Endothelial cell of umbilical vein (primary cell): ENCODE results near the gene RECQL5. TPM values are rescaled to one million over a fixed set of nuclear protein-coding genes. Genes with fewer than 3 reads are reported as not detected.

ENCODE experiments used
- BruUV-seq: library from RNA; stranded (reverse); fragments of 400-500 nt; replicated peaks from 2 replicates; lab custom pipeline; 2021; lab: Mats Ljungman, UMichigan
- CTCF ChIA-PET: fragments of 300-600, 350-600 bp; sonication (Branson Sonifier 250); formaldehyde crosslinking; loops from one replicate; lab custom pipeline; 2021; ENCODE audit warnings: antibody characterized with exemption, inconsistent platforms; lab: Charles Lee
- POLR2A ChIA-PET: fragments of 300-600, 350-600 bp; sonication (Branson Sonifier 250); formaldehyde crosslinking; loops from one replicate; lab custom pipeline; 2021; ENCODE audit warnings: antibody characterized with exemption, inconsistent platforms; lab: Charles Lee
- DNase-seq: peaks from one replicate; pipeline ENCODE4 v3.0.0-alpha.2; 2011; ENCODE audit warnings: low read depth, low spot score
- FAIRE-seq: peaks from 2 replicates; lab custom pipeline; 2011; peaks lifted over from hg19 to GRCh38; lab: Jason Lieb, UNC
- H2AFZ ChIP-seq: 2 replicates; pipeline ENCODE4 v1.6.0; 2012; ENCODE audit warnings: low read depth, low read length, control low read depth, inconsistent platforms
- H3K27ac ChIP-seq: 2 replicates; pipeline ENCODE4 v1.5.1; 2011; ENCODE audit warnings: low read depth, mild to moderate bottlenecking, control low read depth, low read length, moderate library complexity; ENCODE audit not compliant: insufficient read depth
- H3K27me3 ChIP-seq, 2 experiments: 2 replicates each; pipeline versions ENCODE4 v1.6.0 to v1.6.1; 2011; ENCODE audit warnings: low read length in 2 of 2, mixed read lengths in 1 of 2; ENCODE audit not compliant: control insufficient read depth in 2 of 2, insufficient read depth in 2 of 2
- H3K36me3 ChIP-seq, 2 experiments: 2 replicates in 1 of 2; 3 replicates in 1 of 2; pipeline ENCODE4 v1.5.1; 2011; ENCODE audit warnings: low read length in 2 of 2, mild to moderate bottlenecking in 1 of 2, moderate library complexity in 1 of 2; ENCODE audit not compliant: control insufficient read depth in 2 of 2, insufficient read depth in 2 of 2; ENCODE audit errors: extremely low read depth in 1 of 2
- H3K4me1 ChIP-seq: 3 replicates; pipeline ENCODE4 v1.5.1; 2011; ENCODE audit warnings: mild to moderate bottlenecking, low read length; ENCODE audit not compliant: control insufficient read depth, insufficient read depth; ENCODE audit errors: extremely low read depth
- H3K4me2 ChIP-seq: 2 replicates; pipeline ENCODE4 v1.6.1; 2011; ENCODE audit warnings: low read length, control low read depth, mixed read lengths; ENCODE audit not compliant: insufficient read depth
- H3K4me3 ChIP-seq, 3 experiments: fragments of 200-600 bp in 1 of 3; sonication (generic), shearing (Covaris generic) in 1 of 3; replicated peaks in 1 of 3; 2 replicates each; pipeline ENCODE4 v1.5.1; 2011 to 2016; ENCODE audit warnings: control low read depth in 3 of 3, low read length in 3 of 3, mild to moderate bottlenecking in 2 of 3, inconsistent platforms in 1 of 3, low read depth in 1 of 3, moderate library complexity in 1 of 3; ENCODE audit not compliant: insufficient read depth in 1 of 3
- H3K79me2 ChIP-seq: 2 replicates; pipeline ENCODE4 v1.6.0; 2012; ENCODE audit warnings: low read length, inconsistent platforms; ENCODE audit not compliant: control insufficient read depth, insufficient read depth
- H3K9ac ChIP-seq: replicated peaks from 2 replicates; pipeline ENCODE3; 2011; ENCODE audit warnings: low read length, control low read depth; ENCODE audit not compliant: insufficient read depth; ENCODE audit errors: extremely low read depth
- H3K9me1 ChIP-seq: replicated peaks from 3 replicates; pipeline ENCODE4 v1.6.0; 2011; ENCODE audit warnings: mild to moderate bottlenecking, low read length; ENCODE audit not compliant: control insufficient read depth, insufficient read depth; ENCODE audit errors: extremely low read depth
- H3K9me3 ChIP-seq: replicated peaks from 2 replicates; pipeline ENCODE4 v1.5.1; 2012; ENCODE audit warnings: low read length, inconsistent platforms; ENCODE audit not compliant: control insufficient read depth, insufficient read depth
- H4K20me1 ChIP-seq: replicated peaks from 2 replicates; pipeline ENCODE3; 2011; ENCODE audit warnings: mild to moderate bottlenecking, low read length; ENCODE audit not compliant: control insufficient read depth, insufficient read depth; ENCODE audit errors: extremely low read depth
- EZH2 ChIP-seq: IDR thresholded peaks from 2 replicates; pipeline ENCODE4 v1.6.1; 2012; ENCODE audit warnings: borderline replicate concordance, low read depth, mild to moderate bottlenecking, moderate library complexity, low read length, inconsistent platforms; ENCODE audit not compliant: severe bottlenecking
- GATA2 ChIP-seq: IDR thresholded peaks from 2 replicates; pipeline ENCODE4 v1.7.0; 2011; ENCODE audit warnings: low read depth, mild to moderate bottlenecking, moderate library complexity, mixed read lengths, low read length; ENCODE audit not compliant: insufficient read length, insufficient read depth
- JUN ChIP-seq: IDR thresholded peaks from 2 replicates; pipeline ENCODE4 v1.6.1; 2011; ENCODE audit warnings: borderline replicate concordance, low read depth; ENCODE audit not compliant: insufficient read length, insufficient read depth
- MYC ChIP-seq: IDR thresholded peaks from one replicate; pipeline ENCODE4 v1.6.1; 2011; ENCODE audit warnings: mild to moderate bottlenecking, low read depth, low read length
- POLR2A ChIP-seq: IDR thresholded peaks from 2 replicates; pipeline ENCODE4 v1.6.1; 2012; ENCODE audit warnings: low read depth, mild to moderate bottlenecking, control low read depth, low read length
- POLR2AphosphoS5 ChIP-seq: IDR thresholded peaks from 2 replicates; pipeline ENCODE4 v1.6.1; 2012; ENCODE audit warnings: low read depth, mild to moderate bottlenecking, control low read depth, low read length, moderate library complexity; ENCODE audit not compliant: insufficient read depth
- dilution Hi-C: fragments of 300-500 bp; cut with MboI; formaldehyde crosslinking; loops from one replicate; pipeline ENCODE4 v1.15.0; 2019; ENCODE audit warnings: low sequenced_read_pairs; ENCODE audit not compliant: extremely low pct_ligation_motif_present
- intact Hi-C: fragments of 100-400 bp; cut with micrococcal nuclease; formaldehyde crosslinking; loops from one replicate; pipeline ENCODE4 v1.10.0; 2022
- polyA plus RNA-seq, 4 experiments: library from polyadenylated mRNA; depleted of rRNA in 3 of 4; stranded (reverse) in 3 of 4; unstranded in 1 of 4; fragments of >200 nt; gene quantifications; 2 replicates each; pipeline versions ENCODE4 v1.2.1 to v1.2.3, GENCODE V29; 2011 to 2012; ENCODE audit warnings: missing spikeins in 1 of 4
- total RNA-seq: library from RNA; stranded (reverse); gene quantifications from 2 replicates; pipeline ENCODE4 v1.2.3, GENCODE V29; 2021
- TF ChIP-seq, protein P1 (sequence below): IDR thresholded peaks from 2 replicates; pipeline ENCODE4 v1.6.1; 2011; ENCODE audit not compliant: insufficient read depth, insufficient read length
- TF ChIP-seq, protein P2 (sequence below), 2 donors: IDR thresholded peaks; 1 replicate in 1 of 2; 2 replicates in 1 of 2; pipeline ENCODE4 v1.5.1; 2011; ENCODE audit warnings: low read length in 2 of 2, mild to moderate bottlenecking in 2 of 2, moderate library complexity in 2 of 2, control low read depth in 1 of 2, inconsistent platforms in 1 of 2, low read depth in 1 of 2; ENCODE audit not compliant: insufficient read depth in 1 of 2; ENCODE audit errors: extremely low read depth in 1 of 2

RECQL5 gene
- total and polyA plus RNA-seq, 2 donors (not counting 3 experiments of a cell fraction or from before 2014, with no cell fraction given), result 21.3 to 30.7 TPM

DNA sequence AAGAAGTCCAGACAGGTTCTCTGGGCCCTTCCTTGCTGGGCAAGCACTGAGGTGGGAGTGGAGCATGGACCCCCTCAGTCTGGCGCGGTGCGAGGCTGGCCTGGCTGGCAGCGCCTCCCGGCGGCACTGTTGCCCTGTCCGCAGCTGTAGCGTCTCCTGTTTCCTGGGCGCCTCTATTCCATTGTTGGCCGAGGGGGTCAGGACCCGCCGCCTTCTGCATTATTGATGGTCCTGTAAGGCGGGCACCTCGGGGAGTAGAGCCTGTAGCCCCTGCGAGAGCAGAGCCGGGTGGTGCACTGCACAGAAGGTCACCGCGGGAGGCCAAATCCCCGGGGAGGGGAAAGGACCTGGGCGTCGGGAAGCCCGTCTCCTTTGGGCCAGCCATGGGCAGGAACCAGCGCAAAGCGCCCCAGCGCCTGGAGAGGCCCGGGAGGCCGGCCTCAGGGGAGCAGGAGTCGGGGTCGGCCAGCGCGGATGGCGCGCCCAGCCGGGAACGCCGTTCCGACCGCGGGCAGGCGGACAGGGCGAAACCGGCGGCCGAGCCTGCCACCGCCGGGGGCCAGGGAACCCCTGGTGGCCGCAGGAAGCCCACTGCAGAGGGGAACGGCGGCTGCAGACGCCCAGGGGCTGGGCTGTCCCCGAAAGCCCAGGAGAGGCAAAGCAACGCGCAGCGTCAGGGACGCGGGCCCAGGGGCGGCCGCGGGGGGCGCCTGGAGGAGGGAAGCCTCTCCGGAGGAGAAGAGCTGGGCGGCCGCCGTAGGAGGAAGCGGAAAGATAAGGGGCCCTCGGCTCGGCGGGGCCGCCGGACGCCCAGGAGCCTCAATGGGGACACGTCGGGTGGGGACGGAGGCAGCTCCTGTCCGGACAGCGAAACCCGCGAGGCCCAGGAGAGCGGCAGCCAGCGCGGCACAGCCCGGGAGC lies 79.0 kb downstream of the RECQL5 start, which contains the start of gene MYO15B:
Gene MYO15B (plus strand): TSS at position 126 of the 921 bp plus-strand sequence. CDS start 258 bp downstream, at position 384.
- H3K79me2 ChIP-seq, result no peaks in the 10 kb centered on the region
- intact Hi-C loops (loop anchor here (2.0 kb wide), 1 partner anchor 63 kb away; the partner anchor contains the start of gene LLGL2), dilution Hi-C loops (no loop called here)
- POLR2A ChIA-PET, result no interaction called here
- H3K27me3 ChIP-seq, result no peaks in the 10 kb centered on the region
- peaks cover 3% of the 10 kb centered on the region for H3K4me1 ChIP-seq
- peak within 1 kb of the TSS; percentile 75 for H3K9ac ChIP-seq
- H3K4me3 ChIP-seq, result peak within 1 kb of the TSS; percentile 42 to 56 (median 55)
- no peaks in the 10 kb centered on the region for H3K9me1 ChIP-seq
- DNase-seq (peak; percentile 40), FAIRE-seq (peak; percentile 76)
- TF ChIP-seq MYC (no peak), JUN (no peak), EZH2 (no peak), GATA2 (no peak), POLR2A (peak; percentile 54), POLR2AphosphoS5 (peak; percentile 47)
- TF ChIP-seq, protein P1, sequence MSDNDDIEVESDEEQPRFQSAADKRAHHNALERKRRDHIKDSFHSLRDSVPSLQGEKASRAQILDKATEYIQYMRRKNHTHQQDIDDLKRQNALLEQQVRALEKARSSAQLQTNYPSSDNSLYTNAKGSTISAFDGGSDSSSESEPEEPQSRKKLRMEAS, result no peak
- TF ChIP-seq, protein P2, sequence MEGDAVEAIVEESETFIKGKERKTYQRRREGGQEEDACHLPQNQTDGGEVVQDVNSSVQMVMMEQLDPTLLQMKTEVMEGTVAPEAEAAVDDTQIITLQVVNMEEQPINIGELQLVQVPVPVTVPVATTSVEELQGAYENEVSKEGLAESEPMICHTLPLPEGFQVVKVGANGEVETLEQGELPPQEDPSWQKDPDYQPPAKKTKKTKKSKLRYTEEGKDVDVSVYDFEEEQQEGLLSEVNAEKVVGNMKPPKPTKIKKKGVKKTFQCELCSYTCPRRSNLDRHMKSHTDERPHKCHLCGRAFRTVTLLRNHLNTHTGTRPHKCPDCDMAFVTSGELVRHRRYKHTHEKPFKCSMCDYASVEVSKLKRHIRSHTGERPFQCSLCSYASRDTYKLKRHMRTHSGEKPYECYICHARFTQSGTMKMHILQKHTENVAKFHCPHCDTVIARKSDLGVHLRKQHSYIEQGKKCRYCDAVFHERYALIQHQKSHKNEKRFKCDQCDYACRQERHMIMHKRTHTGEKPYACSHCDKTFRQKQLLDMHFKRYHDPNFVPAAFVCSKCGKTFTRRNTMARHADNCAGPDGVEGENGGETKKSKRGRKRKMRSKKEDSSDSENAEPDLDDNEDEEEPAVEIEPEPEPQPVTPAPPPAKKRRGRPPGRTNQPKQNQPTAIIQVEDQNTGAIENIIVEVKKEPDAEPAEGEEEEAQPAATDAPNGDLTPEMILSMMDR (IDR thresholded peaks at IDR 0.05; ENCODE audit: extremely low read depth in 1 of 2, insufficient read depth in 1 of 2, low read depth in 1 of 2, low read length in 2 of 2), result peak; percentile 45 to 49
- H3K9me3 ChIP-seq, result no peaks in the 10 kb centered on the region
- no peaks in the 10 kb centered on the region for H4K20me1 ChIP-seq
- no TSS peak for BruUV-seq
- H3K27ac ChIP-seq, result peak within 1 kb of the TSS; percentile 68
- CTCF ChIA-PET, result interaction anchor here (0.6 to 1.4 kb wide), 12 partner anchors 10 to 160 kb away, joined by 3 to 13 read pairs (median 4); partner anchors contain the start of gene TSEN54
- H2AFZ ChIP-seq, result peak within 1 kb of the TSS; percentile 95
- peak within 1 kb of the TSS; percentile 54 for H3K4me2 ChIP-seq
- H3K36me3 ChIP-seq, result no peaks in the 10 kb centered on the region
